Endothelial cell of umbilical vein (primary cell): ENCODE results near the gene AADACL2. TPM values are rescaled to one million over a fixed set of nuclear protein-coding genes. Genes with fewer than 3 reads are reported as not detected.

ENCODE experiments used
- BruUV-seq: library from RNA; stranded (reverse); fragments of 400-500 nt; replicated peaks from 2 replicates; lab custom pipeline; 2021; lab: Mats Ljungman, UMichigan
- CTCF ChIA-PET: fragments of 300-600, 350-600 bp; sonication (Branson Sonifier 250); formaldehyde crosslinking; loops from one replicate; lab custom pipeline; 2021; ENCODE audit warnings: antibody characterized with exemption, inconsistent platforms; lab: Charles Lee
- POLR2A ChIA-PET: fragments of 300-600, 350-600 bp; sonication (Branson Sonifier 250); formaldehyde crosslinking; loops from one replicate; lab custom pipeline; 2021; ENCODE audit warnings: antibody characterized with exemption, inconsistent platforms; lab: Charles Lee
- DNase-seq: peaks from one replicate; pipeline ENCODE4 v3.0.0-alpha.2; 2011; ENCODE audit warnings: low read depth, low spot score
- FAIRE-seq: peaks from 2 replicates; lab custom pipeline; 2011; peaks lifted over from hg19 to GRCh38; lab: Jason Lieb, UNC
- H2AFZ ChIP-seq: 2 replicates; pipeline ENCODE4 v1.6.0; 2012; ENCODE audit warnings: low read depth, low read length, control low read depth, inconsistent platforms
- H3K27ac ChIP-seq: 2 replicates; pipeline ENCODE4 v1.5.1; 2011; ENCODE audit warnings: low read depth, mild to moderate bottlenecking, control low read depth, low read length, moderate library complexity; ENCODE audit not compliant: insufficient read depth
- H3K27me3 ChIP-seq, 2 experiments: 2 replicates each; pipeline versions ENCODE4 v1.6.0 to v1.6.1; 2011; ENCODE audit warnings: low read length in 2 of 2, mixed read lengths in 1 of 2; ENCODE audit not compliant: control insufficient read depth in 2 of 2, insufficient read depth in 2 of 2
- H3K36me3 ChIP-seq, 2 experiments: 2 replicates in 1 of 2; 3 replicates in 1 of 2; pipeline ENCODE4 v1.5.1; 2011; ENCODE audit warnings: low read length in 2 of 2, mild to moderate bottlenecking in 1 of 2, moderate library complexity in 1 of 2; ENCODE audit not compliant: control insufficient read depth in 2 of 2, insufficient read depth in 2 of 2; ENCODE audit errors: extremely low read depth in 1 of 2
- H3K4me1 ChIP-seq: 3 replicates; pipeline ENCODE4 v1.5.1; 2011; ENCODE audit warnings: mild to moderate bottlenecking, low read length; ENCODE audit not compliant: control insufficient read depth, insufficient read depth; ENCODE audit errors: extremely low read depth
- H3K4me2 ChIP-seq: 2 replicates; pipeline ENCODE4 v1.6.1; 2011; ENCODE audit warnings: low read length, control low read depth, mixed read lengths; ENCODE audit not compliant: insufficient read depth
- H3K4me3 ChIP-seq, 3 experiments: fragments of 200-600 bp in 1 of 3; sonication (generic), shearing (Covaris generic) in 1 of 3; replicated peaks in 1 of 3; 2 replicates each; pipeline ENCODE4 v1.5.1; 2011 to 2016; ENCODE audit warnings: control low read depth in 3 of 3, low read length in 3 of 3, mild to moderate bottlenecking in 2 of 3, inconsistent platforms in 1 of 3, low read depth in 1 of 3, moderate library complexity in 1 of 3; ENCODE audit not compliant: insufficient read depth in 1 of 3
- H3K79me2 ChIP-seq: 2 replicates; pipeline ENCODE4 v1.6.0; 2012; ENCODE audit warnings: low read length, inconsistent platforms; ENCODE audit not compliant: control insufficient read depth, insufficient read depth
- H3K9ac ChIP-seq: replicated peaks from 2 replicates; pipeline ENCODE3; 2011; ENCODE audit warnings: low read length, control low read depth; ENCODE audit not compliant: insufficient read depth; ENCODE audit errors: extremely low read depth
- H3K9me1 ChIP-seq: replicated peaks from 3 replicates; pipeline ENCODE4 v1.6.0; 2011; ENCODE audit warnings: mild to moderate bottlenecking, low read length; ENCODE audit not compliant: control insufficient read depth, insufficient read depth; ENCODE audit errors: extremely low read depth
- H3K9me3 ChIP-seq: replicated peaks from 2 replicates; pipeline ENCODE4 v1.5.1; 2012; ENCODE audit warnings: low read length, inconsistent platforms; ENCODE audit not compliant: control insufficient read depth, insufficient read depth
- H4K20me1 ChIP-seq: replicated peaks from 2 replicates; pipeline ENCODE3; 2011; ENCODE audit warnings: mild to moderate bottlenecking, low read length; ENCODE audit not compliant: control insufficient read depth, insufficient read depth; ENCODE audit errors: extremely low read depth
- EZH2 ChIP-seq: IDR thresholded peaks from 2 replicates; pipeline ENCODE4 v1.6.1; 2012; ENCODE audit warnings: borderline replicate concordance, low read depth, mild to moderate bottlenecking, moderate library complexity, low read length, inconsistent platforms; ENCODE audit not compliant: severe bottlenecking
- FOS ChIP-seq: IDR thresholded peaks from 2 replicates; pipeline ENCODE4 v1.6.1; 2011; ENCODE audit warnings: mild to moderate bottlenecking, low read length, moderate library complexity, borderline replicate concordance; ENCODE audit not compliant: insufficient read depth
- GATA2 ChIP-seq: IDR thresholded peaks from 2 replicates; pipeline ENCODE4 v1.7.0; 2011; ENCODE audit warnings: low read depth, mild to moderate bottlenecking, moderate library complexity, mixed read lengths, low read length; ENCODE audit not compliant: insufficient read length, insufficient read depth
- JUN ChIP-seq: IDR thresholded peaks from 2 replicates; pipeline ENCODE4 v1.6.1; 2011; ENCODE audit warnings: borderline replicate concordance, low read depth; ENCODE audit not compliant: insufficient read length, insufficient read depth
- MYC ChIP-seq: IDR thresholded peaks from one replicate; pipeline ENCODE4 v1.6.1; 2011; ENCODE audit warnings: mild to moderate bottlenecking, low read depth, low read length
- POLR2A ChIP-seq: IDR thresholded peaks from 2 replicates; pipeline ENCODE4 v1.6.1; 2012; ENCODE audit warnings: low read depth, mild to moderate bottlenecking, control low read depth, low read length
- POLR2AphosphoS5 ChIP-seq: IDR thresholded peaks from 2 replicates; pipeline ENCODE4 v1.6.1; 2012; ENCODE audit warnings: low read depth, mild to moderate bottlenecking, control low read depth, low read length, moderate library complexity; ENCODE audit not compliant: insufficient read depth
- dilution Hi-C: fragments of 300-500 bp; cut with MboI; formaldehyde crosslinking; loops from one replicate; pipeline ENCODE4 v1.15.0; 2019; ENCODE audit warnings: low sequenced_read_pairs; ENCODE audit not compliant: extremely low pct_ligation_motif_present
- intact Hi-C: fragments of 100-400 bp; cut with micrococcal nuclease; formaldehyde crosslinking; loops from one replicate; pipeline ENCODE4 v1.10.0; 2022
- polyA plus RNA-seq, 4 experiments: library from polyadenylated mRNA; depleted of rRNA in 3 of 4; stranded (reverse) in 3 of 4; unstranded in 1 of 4; fragments of >200 nt; gene quantifications; 2 replicates each; pipeline versions ENCODE4 v1.2.1 to v1.2.3, GENCODE V29; 2011 to 2012; ENCODE audit warnings: missing spikeins in 1 of 4
- total RNA-seq: library from RNA; stranded (reverse); gene quantifications from 2 replicates; pipeline ENCODE4 v1.2.3, GENCODE V29; 2021
- TF ChIP-seq, protein P1 (sequence below): IDR thresholded peaks from 2 replicates; pipeline ENCODE4 v1.6.1; 2011; ENCODE audit not compliant: insufficient read depth, insufficient read length
- TF ChIP-seq, protein P2 (sequence below), 2 donors: IDR thresholded peaks; 1 replicate in 1 of 2; 2 replicates in 1 of 2; pipeline ENCODE4 v1.5.1; 2011; ENCODE audit warnings: low read length in 2 of 2, mild to moderate bottlenecking in 2 of 2, moderate library complexity in 2 of 2, control low read depth in 1 of 2, inconsistent platforms in 1 of 2, low read depth in 1 of 2; ENCODE audit not compliant: insufficient read depth in 1 of 2; ENCODE audit errors: extremely low read depth in 1 of 2

The AADACL2 gene
- total and polyA plus RNA-seq, 2 donors (not counting 3 experiments of a cell fraction or from before 2014, with no cell fraction given): not detected

DNA sequence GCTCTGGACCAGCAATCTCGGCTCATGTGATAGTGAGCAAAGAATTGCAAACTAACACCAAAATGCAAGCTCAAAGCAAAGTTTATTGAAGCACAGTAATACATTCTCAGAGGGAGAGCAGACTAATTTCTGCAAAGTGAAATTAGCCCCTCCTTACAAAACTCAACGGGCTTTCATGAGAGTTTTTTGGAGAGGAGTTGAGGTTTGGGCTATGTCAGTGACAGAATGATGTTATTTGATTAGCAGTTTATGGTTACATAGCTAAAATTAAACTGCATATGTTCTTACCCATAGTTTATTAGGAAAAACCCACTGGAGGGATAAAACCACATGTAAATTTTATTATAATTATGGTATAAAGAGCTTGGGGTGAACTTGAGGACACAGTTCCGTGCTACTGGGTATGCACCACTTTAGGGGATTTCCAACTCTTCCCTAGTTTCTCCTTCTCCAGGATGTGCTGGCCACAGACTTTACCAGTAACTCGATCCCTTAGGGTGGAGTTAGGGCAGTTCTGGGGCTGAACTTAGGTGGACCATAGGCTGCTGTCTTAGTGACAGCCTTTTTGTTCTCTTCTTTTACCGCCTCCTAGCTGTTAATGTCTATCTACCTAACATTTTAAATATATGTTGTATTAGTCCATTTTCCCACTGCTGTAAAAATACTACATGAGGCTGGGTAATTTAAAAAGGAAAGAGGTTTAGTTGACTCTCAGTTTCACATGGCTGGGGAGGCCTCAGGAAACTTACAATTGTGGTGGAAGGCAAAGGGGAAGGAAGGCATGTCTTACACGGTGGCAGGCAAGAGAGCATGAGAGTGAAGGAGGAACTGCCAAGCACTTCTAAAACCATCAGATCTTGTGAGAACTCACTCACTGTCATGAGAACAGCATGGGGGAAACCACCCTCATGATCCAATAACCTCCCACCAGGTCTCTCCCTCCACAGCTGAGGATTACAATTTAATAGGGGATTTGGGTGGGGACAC, 8.9 kb upstream of the AADACL2 start:
- POLR2A ChIA-PET: no interaction called here

More for the DNA sequence above, 8.9 kb upstream of the AADACL2 start:
- no peaks in the 10 kb centered on the region for H3K9me3 ChIP-seq
- H3K27ac ChIP-seq: no peak overlapping the region
- H4K20me1 ChIP-seq: no peaks in the 10 kb centered on the region
- no peak overlapping the region for H3K9ac ChIP-seq
- no peaks in the 10 kb centered on the region for H3K4me1 ChIP-seq
- FAIRE-seq: no peak
- no peak overlapping the region for H3K4me3 ChIP-seq
- no peak for DNase-seq
- dilution Hi-C loops: no loop called here
- BruUV-seq: no TSS peak
- intact Hi-C loops: no loop called here
- H3K27me3 ChIP-seq: no peaks in the 10 kb centered on the region
- no peak overlapping the region for H3K4me2 ChIP-seq
- H3K9me1 ChIP-seq: no peaks in the 10 kb centered on the region
- no peaks in the 10 kb centered on the region for H3K79me2 ChIP-seq
- H2AFZ ChIP-seq: no peak overlapping the region
- TF ChIP-seq POLR2AphosphoS5 (no peak), POLR2A (no peak), GATA2 (no peak), MYC (no peak), EZH2 (no peak), JUN (no peak), FOS (no peak)
- TF ChIP-seq, protein P1, sequence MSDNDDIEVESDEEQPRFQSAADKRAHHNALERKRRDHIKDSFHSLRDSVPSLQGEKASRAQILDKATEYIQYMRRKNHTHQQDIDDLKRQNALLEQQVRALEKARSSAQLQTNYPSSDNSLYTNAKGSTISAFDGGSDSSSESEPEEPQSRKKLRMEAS: no peak
- TF ChIP-seq, protein P2, sequence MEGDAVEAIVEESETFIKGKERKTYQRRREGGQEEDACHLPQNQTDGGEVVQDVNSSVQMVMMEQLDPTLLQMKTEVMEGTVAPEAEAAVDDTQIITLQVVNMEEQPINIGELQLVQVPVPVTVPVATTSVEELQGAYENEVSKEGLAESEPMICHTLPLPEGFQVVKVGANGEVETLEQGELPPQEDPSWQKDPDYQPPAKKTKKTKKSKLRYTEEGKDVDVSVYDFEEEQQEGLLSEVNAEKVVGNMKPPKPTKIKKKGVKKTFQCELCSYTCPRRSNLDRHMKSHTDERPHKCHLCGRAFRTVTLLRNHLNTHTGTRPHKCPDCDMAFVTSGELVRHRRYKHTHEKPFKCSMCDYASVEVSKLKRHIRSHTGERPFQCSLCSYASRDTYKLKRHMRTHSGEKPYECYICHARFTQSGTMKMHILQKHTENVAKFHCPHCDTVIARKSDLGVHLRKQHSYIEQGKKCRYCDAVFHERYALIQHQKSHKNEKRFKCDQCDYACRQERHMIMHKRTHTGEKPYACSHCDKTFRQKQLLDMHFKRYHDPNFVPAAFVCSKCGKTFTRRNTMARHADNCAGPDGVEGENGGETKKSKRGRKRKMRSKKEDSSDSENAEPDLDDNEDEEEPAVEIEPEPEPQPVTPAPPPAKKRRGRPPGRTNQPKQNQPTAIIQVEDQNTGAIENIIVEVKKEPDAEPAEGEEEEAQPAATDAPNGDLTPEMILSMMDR (IDR thresholded peaks at IDR 0.05; ENCODE audit: extremely low read depth in 1 of 2, insufficient read depth in 1 of 2, low read depth in 1 of 2, low read length in 2 of 2): no peak
- CTCF ChIA-PET: no interaction called here
- H3K36me3 ChIP-seq: no peaks in the 10 kb centered on the region
